CD4-positive, alpha-beta T cell treated with Interleukin-6 for 4 hours (primary cell): Measurements from ENCODE around the gene DPP4.

Experiments
- DNase-seq: peaks from one replicate; pipeline ENCODE4 v3.0.0-alpha.2; 2020; ENCODE audit warnings: mixed read lengths

Gene DPP4

DNA sequence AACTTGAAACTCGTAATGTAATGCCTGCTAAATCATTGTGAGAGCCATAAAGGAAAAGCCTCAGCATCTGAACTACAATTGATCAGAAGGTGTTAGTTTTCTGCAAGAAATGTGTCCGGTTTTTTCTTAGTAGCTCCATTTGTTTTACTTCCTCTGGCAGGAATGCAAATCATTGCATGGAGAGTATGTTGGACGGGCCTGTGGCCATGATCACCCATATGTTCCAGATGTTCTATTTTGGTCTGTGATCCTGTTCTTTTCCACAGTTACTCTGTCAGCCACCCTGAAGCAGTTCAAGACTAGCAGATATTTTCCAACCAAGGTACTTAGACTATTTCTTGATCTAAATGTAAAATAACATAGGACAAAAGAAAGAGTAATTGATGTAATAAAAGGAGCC is 126.6 kb downstream of the DPP4 start:
- no peak for DNase-seq

DNA sequence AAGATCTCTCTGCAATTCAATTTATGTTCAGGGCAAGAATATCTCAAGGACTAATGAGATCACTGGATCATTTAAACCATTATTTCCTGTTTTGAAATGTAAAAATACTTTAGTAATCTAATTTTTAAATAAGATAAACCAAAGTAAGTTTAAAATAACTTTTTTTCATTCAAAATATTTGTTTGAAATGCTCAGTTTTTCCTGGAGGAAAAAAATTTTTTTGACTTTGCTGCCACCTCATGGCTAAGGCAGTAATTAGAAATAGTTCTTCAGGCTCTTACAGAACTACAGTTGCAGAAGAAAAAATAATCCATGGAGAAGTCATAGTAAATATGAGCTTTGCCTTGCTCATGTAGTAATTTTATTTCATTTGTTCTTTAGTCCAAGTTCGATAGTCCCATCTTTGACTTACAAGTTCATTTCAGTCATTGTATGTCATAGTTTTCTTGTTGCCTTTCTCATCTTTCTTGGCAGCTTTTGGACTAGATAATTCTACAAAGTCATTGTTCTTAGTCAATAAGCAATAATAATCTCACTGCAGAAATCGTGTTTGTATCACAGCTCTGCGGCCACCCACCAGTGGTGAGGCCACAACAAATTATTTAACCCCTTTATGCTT is 127.4 kb downstream of the DPP4 start:
- DNase-seq = peak; percentile 21

DNA sequence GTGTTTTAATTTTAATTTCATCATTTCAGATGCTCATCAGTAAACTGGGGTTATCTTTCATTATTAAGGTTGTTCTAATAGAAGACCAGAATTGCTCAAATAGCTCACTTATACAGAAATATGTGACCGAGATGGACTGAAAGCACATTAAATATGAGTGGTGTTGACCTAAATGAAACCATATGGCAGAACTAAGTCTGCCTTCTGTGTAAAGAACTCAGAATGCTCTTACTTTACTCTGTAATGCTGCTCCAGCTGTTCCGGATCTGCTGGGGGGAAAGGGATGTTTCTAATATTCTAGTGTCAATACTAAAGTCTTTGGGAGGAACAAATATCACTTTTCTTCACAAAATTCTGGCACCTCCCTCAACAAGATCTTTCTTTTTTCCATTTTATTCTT is 131.0 kb downstream of the DPP4 start:
- DNase-seq = no peak
